Astrocyte (in vitro differentiated cells and primary cell): ENCODE results near the gene SUGCT.

Source experiments
- CTCF ChIP-seq: IDR thresholded peaks from 2 replicates; pipeline ENCODE4 v1.5.1; 2011; ENCODE audit warnings: low read depth, mild to moderate bottlenecking, inconsistent platforms, low read length, moderate library complexity; ENCODE audit not compliant: insufficient read depth
- EZH2 ChIP-seq: IDR thresholded peaks from 2 replicates; pipeline ENCODE4 v1.6.1; 2012; ENCODE audit warnings: mild to moderate bottlenecking, low read length, inconsistent platforms; ENCODE audit not compliant: insufficient read depth

GRCh38 chr7:40182452-40182851 lies 47.6 kb downstream of the SUGCT start:
- TF ChIP-seq CTCF (no peak), EZH2 (no peak)
